T follicular helper cell (primary cell): ENCODE data around the gene ARHGAP26.
A peak's percentile ranks its signal among the peaks of the same experiment; 100 is the strongest.

Source experiments
- DNase-seq: peaks from one replicate; pipeline ENCODE4 v3.0.0-alpha.2; 2020; ENCODE audit warnings: low read depth

ARHGAP26 gene

DNA sequence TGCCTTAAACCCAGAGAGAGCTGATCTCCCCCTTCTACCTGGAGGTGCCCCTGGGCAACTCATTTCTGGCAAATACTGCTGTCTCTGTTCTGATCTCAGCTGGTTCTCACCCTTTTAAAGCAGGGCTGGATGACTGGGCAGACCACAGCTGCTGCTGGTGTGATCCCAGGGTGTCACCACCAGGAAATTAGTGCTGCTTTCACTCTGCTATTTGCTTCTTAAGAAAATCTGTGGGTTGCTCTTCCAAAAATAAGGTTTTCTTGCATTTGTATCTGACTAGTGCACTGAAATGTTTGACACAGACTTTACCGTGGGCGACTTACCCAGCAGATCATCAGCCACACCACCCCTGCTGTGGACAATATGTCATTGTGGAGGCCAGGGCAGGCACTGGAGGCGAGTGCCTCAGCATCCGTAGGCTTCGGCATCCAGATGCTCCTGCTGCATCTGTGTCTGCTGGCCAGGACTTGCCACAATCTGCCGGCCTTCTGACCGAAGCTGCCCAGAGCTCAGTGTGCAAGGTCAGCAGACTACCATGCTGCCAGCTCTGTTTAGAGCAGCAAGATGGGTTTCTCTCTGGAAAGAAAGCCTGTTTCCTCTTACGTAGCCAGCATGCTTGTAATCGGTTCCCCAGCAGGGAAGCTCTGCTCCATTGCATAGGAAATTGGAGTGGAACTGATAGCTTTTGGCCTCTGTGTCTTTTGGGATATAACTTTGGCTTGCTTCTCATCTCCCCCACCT, 13.6 kb downstream of the ARHGAP26 start:
- DNase-seq = no peak

DNA sequence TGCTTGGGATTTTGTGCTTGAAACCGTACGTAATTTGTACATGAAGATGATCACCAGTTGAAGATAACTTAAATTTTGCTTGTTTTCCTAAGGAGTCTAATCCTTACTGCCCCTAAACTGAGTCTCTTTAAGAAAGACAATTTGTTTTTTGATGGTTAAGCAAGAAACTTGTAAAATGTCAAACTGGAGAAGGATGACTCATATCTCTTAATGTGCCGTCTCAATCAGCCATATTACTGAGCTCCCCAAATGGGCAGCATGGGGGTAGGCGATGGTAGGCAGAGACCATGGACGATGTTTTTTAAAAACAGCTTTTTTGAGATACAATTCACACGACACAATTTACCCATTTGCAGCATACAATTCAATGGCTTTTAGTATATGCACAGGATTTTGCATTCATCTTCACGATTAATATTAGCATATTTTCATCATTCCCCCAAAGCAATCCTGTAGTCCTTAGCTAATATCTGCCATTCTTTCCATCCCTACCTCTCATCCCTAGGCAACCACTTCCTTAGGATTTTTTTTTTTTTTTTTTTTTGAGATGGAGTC, 14.3 kb downstream of the ARHGAP26 start:
- no peak for DNase-seq

DNA sequence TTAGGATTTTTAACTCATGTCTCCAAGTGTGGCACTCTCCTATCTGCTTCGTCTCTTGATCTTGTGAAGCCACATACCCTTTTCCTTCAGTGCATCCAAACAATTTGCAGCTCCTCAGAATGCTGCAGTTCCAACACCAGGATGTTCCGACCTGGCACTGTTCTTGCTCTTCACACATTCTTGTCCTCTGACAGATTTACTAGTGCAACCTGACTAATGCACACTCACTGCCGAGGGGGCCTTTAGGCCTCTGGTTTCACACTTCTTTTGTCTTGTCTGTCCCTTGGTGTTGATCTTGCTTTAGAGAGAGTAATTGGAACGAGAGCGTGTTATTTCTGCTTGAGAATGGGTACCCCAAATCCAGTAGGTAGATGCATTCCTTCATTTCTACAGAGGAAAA, 15.0 kb downstream of the ARHGAP26 start:
- no peak for DNase-seq

DNA sequence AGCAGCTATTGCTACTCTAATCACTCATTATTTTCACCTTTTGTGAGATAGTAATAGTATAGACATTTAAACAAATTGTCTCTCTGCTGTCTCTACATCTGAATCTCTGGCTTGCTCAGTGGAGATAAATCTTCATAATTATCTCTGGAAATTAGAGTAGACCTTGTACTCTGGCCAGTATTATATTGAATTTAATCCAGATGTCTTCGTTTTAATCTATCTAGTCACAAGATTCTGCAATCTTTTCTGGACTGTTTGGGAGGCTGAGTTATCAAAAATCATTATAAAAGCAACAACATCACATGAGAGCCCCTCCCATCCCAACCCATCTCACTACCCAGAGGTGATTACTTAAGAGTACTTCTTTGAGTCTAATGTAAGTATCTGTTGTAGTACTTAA, 19.0 kb downstream of the ARHGAP26 start:
- no peak for DNase-seq

DNA sequence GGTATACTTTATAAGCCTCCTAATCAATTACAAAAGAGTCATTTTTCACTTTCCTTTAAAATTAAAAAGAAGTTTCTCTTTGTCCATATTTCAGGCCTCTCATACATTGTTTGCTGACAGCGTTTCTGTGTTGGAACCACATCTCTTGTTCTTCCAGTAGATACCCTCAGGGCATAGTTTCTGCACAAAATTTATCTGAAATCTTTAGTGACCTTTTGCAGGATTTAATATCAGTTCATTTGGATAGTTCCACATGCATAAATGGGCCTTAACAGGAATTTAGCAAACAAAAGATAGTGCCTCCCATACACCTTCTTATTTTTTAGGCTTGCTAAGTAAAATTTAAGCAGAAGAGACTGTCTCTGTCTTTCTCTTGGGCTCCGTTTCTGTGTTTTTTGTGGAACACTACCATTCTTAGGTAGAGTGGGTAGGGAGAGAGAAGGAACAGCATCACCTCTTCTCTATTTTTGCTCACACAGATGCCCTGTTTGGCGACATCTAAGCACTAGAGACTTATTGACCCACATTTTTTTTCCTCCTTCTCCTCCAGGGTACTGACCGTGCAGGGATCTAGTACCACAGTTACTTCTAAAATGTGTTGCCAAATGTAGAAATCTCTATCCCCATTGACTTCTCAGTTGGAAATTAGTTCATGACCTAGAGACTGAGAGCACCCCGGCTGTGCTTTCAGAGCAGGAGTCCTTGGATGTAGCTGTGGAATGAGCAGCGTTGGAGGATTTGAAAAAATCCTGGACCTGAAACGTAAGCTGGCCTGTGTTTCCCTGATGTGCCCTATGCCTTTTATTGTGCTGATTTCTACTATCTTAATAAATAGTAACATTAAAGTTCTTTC, 22.1 kb downstream of the ARHGAP26 start:
- no peak for DNase-seq

DNA sequence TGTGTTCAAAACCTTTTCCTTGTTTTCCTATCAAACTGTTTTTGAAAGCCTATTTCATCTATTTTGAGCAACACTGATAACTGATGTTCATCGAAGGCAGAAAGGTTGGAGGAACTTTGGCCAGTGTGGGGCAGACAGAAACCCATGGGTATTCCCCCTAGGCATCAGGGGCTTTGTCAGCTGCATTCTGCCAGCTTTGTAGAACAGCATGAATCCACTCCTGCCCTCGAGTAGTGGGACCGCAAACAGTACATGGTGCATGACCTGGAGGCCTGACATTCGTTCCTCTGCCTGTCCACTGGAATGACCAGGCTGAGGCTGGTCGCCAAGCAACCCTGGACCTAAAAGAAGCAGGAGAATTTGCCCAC, 22.7 kb downstream of the ARHGAP26 start:
- DNase-seq = no peak

DNA sequence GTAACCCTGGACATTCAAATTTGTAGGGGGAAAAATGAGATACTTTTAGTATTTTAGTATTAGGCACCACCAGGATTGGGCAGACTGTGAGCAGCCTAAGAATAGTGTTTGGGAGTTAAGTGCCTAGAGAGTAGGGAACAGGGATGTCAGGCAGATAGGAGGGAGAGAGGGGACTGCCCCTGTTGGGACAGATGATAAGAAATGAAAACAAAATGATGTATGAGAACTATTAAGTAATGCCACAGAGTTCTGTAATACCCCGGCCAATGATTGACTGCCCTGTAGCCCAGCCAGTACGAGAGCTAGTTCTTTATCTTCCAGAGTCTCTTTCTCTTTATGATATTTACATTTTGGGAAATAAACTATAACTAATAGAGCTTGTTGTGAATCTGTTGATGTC, 24.4 kb downstream of the ARHGAP26 start:
- no peak for DNase-seq

DNA sequence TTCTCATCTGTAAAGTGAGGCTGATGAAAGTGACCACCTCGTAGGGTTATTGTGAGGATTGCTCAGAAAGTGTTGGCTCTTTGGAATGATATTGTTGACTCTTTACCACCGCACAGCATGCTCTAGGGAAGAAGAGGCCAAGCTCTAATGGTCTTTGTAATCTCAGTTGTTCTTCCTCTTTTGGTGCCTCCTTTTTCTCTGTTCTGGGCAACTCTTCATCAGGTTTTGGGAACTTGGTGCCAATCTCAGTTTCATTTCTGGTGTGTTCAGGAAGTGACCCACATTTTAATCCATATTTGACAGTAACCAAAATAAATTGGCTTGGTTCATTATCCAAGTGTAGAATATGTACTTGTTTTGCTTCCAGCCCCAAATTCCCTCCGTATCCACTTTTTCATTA, 25.1 kb downstream of the ARHGAP26 start:
- DNase-seq = no peak

DNA sequence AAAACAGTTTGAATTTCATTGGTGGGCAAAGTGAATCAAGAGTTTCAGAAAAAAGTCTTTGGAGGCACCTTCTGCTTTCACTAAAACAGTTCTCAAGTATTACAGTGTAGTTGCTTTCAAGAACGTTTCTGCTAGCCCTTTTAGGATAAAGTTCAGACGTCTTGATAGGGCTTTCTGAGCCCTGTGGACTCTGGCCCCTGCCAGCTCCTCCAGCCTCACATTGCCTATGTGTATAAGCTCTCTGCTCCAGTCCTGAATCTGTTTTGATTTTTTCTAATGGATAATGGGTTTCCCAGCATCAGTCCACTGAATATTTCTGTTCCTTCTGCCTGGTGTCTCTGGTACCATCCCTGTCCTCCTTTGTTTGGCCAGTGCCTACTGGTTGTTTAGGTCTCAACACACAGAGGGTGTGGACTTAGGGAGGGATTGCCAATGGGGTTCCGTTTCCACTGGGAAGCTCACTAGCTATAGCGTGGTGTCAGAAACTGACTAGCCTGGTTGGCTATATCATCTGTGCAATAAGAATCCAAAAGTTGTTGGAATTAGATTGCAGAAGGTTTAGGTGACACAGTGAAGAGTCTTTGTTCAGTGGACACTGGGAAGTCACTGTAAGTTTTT, 26.4 kb downstream of the ARHGAP26 start:
- DNase-seq = no peak

DNA sequence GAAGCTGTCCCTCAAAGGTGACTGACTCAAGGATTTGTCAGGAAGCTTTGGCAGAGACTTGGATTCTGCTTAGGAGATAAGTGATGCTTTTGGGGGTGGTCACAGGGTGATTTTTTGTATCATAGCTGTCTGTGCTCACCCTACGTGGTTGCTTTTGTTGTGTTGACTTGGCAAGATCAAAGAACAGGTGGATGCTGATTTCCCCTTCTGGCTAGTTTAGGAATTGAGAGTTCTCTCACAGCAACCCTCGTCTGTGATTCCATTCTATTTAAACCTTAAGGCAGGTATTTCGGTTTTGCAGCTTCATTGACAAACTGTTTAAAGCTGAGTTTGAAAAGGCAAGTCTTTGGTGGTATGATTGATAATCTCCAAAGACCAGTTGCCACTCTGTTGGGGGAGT, 27.2 kb downstream of the ARHGAP26 start:
- no peak for DNase-seq

DNA sequence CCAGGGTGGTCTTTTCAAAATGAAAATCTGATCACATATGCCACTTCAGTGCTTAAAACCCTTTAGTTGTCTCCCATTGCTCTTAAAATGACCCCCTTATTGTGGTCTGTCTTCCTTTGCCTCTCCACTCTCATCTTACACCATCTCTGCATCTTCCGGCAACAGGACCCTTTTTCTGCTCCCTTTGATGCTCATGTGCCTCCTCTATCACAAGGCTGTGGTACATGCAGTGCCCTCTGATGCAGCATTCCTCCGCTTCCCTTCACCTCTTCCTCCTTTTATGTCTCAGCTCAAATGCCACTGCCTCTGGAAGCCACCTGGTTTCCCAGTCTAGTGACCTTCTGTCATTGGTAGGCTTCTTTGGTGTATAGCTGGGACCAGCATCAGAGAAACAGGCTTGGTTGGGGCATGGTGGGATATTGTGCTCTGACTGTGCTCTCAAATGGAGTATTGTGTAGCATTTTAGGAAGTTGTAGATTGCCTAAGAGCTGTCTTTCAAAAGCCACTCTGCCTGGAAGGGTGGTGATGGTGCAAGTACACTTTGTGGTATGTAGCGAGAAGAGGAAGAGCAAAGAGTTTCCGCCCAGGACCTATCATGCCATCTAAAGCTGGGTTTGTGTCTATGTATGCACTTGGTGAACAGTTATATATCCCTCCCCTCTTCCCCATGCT, 28.1 kb downstream of the ARHGAP26 start:
- DNase-seq = no peak

DNA sequence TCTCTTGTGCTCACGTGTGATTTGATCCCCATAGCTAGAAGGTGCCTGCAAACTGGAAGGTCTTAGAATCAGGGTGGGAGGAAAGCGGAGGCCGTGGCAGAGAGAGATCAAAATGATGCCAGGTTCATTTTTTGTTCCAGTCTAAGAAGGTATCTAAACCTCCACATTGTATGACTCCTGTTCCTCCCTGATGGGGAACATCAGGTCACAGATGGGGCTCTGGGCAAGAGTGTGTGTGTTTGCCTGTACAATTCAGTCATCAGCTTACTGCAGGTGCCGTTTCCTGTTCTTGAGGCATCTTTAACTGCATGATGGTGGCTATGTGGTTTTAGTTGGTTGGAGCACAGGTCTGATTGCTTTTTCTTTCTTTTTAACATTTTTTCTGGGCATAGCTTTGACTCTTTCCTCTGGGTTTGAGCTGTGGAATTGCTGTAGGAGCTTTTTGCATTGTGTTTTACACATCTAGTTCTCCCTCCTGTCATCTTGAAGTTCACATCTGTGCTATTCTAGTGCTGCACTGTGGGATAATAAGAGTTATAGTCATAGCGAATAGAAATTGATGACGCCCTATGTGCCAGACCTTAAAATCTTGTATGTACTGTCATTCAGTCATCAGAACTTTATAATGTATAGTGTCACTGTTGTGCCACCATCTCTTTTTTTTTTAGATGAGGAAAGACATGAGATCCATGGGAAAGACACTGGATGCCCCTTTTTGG, 30.8 kb downstream of the ARHGAP26 start:
- peak; percentile 6 for DNase-seq

DNA sequence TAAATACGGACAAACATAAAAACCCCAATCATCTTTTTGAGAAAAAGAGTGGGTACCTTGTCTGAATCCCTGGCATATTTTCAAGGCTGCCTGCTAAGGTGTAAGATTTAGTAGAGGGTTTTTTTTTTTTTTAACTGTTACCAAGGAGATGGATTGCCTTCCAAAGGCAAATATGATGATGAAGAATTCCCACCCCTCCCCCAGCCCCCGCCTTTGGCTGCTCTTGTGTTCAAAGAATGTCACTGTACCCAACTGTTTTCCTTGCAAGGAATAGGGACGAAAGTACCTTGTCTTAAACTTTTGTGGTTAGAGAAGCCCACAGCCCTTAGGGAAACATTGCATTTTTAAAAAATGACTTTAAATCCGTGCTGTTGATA, 31.3 kb downstream of the ARHGAP26 start:
- DNase-seq = no peak

DNA sequence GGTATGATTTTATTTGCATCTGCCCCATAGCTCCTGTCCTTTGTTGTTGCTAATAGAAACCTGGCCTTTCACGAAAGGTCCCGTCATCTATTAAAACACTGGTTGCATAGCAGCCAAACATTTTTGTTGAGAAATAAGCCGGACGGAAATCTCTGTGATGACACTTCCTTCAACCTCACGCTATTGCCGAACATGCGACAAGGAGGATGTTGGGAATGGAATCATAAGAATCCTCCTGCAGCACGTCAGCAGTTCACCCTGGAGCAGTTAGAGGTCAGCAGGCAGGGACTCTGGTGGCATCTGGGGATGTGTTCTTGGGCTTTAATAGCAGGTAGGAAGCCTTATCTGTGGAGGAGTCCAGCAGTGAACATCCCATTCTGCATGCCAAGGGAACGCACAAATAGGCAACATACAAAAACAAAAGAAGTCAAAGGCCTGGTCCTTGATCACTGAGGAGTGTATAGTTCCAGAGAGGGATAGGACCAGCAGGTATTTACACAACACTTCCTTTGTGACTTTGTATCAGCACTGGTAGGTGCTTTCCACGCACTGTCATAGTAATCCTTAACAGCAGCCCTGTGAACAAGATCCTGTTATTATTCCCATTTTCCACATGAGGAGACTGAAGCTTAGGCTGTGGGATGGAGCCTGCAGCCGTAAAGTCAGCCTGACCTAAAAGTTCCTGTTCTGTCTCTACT, 33.4 kb downstream of the ARHGAP26 start:
- no peak for DNase-seq

DNA sequence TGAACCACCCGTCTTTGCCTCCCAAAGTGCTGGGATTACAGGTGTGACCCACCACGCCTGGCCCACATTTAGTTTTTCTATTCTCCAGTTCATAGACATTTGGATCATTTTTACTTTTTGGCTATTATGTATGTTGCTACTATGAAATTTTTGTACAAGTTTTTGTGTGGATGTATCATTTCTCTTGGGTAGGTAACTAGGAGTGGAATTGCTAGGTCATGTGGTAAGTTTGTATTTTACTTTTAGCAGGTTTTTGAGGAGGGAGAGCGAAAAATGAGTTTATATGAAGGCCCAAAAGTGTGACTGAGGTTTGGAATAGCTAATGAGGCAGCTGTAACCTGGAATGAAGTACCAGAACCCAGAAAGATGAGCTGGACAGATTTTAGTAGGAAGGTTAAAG, 35.2 kb downstream of the ARHGAP26 start:
- no peak for DNase-seq

DNA sequence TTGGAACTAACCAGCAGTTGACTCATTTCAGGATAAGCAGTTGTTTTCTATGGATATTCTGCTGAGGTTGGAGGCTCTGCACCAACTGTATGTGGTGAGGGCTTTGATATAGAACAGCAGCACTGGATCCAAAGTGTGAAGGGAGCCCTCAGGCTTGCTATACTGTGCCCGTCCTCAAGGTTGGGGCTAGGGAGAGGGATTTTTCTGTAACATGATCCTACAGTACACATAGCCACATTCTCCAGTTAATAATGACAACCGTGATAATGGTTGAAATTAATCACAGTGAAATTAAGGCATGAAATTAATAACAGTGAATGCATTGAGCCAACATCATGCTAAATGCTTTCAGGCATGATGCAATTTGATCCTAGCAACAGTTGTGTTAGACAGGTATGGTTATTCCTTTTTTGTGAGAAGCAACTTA, 36.7 kb downstream of the ARHGAP26 start:
- no peak for DNase-seq

DNA sequence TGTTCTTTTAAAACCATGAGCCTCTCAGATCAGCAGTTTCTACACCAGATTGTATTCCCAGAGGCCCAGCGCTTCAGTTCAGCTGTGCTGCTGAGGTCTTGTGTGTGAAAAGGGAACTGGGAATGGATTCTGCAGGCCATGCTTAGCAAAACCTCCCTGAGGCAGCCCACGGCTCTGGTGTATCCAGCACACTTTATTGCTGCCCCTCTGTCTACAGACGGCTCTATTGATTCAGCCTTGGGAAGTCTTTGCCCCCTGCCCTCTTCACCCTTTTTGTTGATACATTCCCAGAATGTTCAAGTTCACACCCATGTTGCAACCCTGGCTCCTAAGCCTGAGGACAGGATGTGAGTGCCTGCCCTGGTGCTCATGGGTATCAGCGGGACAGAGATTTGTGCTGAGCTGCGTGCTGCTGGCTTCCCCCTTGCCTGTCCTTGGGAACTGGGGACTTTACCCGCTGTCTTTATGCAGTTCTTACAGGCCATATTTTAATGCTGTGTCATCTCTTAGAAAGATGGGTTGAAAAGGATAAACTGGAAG, 37.3 kb downstream of the ARHGAP26 start:
- DNase-seq = no peak

DNA sequence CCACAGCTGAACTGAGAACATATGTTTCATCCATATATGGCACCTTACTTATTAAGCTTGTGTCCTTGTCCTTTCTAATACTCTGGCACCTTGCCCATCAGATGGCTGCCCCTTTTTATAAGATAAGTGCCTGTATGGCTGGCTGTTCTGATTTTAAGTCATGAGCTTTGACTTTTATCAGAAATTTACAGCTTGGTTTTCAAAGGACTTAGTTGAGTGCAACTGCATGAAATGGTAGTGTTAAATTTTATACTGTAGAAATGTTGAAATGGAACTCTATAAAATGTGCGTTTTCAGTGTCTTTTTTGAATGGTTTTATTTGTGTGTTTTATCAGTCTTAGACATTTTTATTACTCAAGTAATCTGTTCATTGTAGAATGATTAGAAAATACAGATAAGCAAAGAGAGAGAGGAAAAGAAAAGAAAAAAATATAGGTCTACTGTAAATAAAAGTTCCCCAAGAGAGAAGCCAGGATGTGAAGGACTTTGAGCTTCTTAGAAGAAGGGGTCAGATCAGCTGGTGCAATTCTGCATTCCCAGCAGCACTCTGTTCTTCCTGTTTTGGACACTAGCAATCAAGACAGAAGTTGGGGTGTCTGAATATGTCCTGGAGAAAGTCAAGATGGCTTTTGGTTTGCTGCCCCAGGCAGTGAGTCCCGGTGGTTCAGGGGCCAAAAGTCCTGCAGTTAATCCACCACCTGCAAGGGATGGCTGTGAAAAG, 38.9 kb downstream of the ARHGAP26 start:
- no peak for DNase-seq

DNA sequence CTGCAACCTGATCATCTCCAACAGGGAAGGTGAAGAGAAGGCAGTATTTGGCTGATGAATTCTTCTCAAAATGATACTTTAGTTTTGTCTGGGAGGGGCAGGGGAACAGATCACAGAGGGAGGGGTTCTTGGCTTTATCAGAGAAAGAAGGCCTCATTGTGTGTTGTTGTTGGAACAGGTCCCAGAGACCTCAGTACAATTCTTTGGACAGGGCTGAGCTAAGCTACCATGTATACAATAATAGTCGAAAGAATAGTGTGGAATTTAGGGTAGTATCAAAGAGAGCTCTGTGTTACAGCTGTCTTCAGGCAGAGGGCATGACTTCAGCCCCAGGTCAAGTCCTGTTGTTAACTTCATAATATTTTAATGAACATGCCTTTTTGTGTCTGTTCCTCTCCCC, 39.9 kb downstream of the ARHGAP26 start:
- DNase-seq = no peak

DNA sequence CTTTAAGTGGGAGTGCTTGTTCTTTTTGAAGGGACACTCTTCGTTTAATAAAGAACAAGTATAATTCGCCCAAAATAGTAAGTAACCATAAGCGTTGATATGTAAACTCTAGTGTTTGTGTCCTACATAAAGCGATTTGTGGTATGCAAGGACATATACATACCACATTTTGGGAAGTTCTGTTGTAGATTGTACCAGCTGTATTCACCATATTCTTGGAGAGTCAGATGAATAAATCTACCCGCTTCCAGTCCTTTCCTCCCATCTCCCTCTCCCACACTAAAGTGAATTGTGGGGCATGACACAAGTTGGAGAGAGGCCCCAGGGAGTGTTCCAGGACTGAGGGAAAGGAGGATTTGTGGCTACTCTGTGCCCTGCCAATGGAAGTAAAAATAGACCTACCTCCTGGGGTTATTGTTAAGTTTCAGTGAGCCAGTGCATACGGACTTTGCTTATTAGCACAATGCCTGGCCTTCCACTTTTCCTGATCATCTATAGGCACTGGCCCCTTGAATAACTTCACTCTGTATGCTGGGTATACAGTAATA, 40.6 kb downstream of the ARHGAP26 start:
- no peak for DNase-seq
